NCI-H1105 (cell line): ENCODE measurements around the gene TMEM255A.

Experiments used
- DNase-seq: peaks from one replicate; lab custom pipeline; 2025; lab: John Stamatoyannopoulos, UW

Gene TMEM255A

DNA sequence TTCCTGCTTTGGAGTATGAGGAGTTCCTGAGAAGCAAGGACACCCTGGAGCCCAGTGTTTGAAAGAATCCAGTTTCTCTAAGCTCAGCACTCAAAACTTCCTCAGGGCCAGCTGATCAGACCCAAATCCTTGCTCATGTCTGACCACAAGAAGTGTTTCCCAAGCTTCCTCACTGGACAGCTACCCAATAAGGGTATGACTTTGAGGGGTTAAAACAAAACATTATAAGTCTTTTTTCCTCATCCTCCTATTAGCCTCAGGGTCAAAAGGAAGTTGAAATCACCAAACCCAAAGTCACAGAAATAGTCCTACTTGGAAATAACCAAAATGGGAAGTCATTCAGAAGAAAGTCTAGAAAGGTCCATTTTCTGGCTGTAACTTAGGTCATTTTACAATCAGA, 46.9 kb downstream of the TMEM255A start:
- no peak for DNase-seq

DNA sequence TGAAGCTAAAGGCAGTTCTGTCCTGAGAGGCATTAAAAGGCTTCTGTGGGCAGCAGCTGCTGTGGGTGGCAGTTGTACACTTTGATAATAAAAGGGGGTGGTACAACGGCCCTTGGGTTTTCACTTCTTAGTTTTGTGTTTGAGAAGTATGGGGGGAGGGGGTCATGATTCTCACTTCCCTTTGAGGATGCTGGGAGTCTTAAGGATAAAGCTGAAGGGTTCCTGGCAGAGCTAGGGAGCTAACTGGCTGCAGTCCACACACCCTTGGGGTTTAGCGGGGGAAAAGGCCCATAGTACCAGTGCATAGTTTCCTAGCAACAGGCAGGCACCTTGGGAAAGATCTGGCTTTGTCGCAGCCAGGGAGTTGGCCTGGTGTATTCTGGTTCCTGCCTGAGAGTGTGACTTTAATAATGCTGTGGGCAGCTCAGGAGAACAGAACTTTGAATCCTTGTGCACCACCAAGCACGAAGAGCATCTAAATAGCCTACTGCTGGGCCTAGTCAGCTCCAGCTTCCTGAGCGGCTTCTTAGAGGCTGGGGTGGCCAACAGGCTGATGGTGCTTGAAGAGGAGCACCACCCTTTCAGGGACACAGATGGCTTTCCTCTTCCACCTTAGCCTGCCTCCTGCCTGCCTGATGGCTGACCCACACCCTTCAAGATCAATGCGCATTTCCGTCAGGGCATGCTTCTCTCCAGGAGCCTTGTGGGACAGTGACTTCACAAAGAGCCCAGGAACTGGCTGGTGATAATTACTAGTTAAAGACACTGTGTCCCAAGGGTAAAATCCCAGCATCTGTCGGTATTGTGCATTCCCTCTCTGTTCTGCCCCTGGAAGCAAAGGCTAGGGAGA, 48.2 kb downstream of the TMEM255A start:
- no peak for DNase-seq

DNA sequence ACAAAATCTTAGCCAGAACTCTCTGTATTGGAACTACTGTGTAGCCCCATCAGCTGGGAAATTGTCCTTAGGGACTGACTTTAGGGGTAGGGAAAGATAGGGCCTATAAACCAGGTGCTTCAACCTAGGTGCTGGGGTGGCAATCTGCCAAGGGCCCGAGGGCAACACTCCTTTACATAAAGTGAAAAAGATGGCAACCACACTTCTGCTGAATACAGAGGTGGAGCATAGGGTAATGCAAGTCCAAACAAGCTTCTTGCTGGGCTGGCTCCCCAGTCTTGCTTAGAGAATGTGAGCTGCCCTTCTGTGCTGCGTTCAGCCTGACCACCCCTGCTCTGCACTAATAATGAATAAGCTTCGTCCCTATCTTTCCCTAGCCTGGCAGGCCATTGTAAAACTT, 50.9 kb downstream of the TMEM255A start:
- DNase-seq: peak; percentile 82

DNA sequence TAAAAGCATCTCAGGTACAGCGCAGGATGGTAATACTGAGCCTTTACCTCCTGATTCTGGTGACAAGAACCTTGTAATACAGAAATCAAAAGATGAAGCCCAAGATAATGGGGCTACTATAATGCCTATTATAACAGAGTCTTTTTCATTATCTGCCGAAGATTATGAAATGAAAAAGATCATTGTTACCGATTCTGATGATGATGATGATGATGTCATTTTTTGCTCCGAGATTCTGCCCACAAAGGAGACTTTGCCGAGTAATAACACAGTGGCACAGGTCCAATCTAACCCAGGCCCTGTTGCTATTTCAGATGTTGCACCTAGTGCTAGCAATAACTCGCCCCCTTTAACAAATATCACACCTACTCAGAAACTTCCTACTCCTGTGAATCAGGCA, 57.5 kb downstream of the TMEM255A start:
- DNase-seq: no peak

DNA sequence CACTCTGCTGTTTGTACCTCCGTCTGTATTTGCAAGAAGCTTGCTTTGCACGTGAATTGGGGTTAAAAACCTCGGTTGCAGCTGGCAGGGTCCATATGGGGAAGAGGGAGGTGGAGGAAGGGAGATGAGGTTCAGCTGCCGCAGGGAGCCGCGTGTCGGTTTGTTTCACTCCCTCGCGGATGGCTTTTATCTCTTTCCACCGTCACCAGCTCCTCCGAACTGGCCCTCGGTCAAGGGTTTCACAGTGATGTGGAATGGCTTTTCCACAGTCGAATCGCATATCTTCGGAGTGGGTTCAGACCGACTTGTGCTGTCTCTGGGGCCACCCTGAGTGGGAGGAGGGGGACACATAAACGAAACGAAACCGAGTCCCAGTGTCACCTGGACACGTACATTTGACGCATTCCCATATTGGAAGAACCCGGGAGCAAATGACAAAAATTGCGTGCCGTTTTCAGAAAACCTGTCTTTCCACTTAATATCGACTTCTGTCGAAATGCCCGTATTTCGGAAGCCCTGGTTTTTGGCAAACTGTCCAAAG, 59.7 kb downstream of the TMEM255A start:
- peak; percentile 6 for DNase-seq

DNA sequence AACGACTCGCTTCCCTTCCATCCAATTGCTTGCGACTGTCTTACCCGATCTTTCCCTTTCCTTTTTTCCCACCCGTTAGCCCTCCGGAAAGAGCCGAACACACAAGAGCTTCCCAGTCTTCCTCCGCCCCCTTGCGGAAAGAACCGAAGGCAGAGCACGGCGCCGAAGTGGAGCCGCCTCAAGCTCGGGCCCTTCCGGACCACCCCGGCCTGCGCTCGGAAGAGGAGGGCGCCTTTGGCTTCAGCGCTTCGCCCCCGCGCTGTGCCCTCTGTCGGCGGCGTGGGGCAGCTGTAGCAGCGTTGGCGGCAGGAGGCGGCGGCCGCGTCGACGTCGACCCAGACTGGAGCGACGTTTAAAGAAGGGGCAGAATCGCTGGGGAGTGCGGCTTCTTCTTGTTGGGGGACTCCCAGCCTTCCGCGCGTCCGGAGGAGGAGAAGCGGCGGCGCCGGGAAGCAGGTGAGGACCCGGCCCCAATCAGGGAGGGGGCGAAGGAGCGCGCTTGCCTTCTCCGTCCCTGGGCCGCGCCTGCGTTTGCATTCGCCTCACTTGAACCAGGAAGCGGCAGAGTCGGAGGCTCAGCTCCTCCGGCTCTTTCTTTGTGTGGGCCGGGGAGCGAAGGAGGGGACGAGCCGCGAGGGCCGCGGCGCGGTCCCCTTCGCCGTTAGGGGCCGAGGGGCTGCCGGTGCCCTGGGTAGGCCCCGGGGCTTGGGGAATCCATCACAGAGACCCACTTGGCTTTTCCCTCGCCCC, 60.6 kb downstream of the TMEM255A start, which contains the start of gene ZBTB33:
ZBTB33 (plus strand) TSS at position 291 of the 750 bp plus-strand sequence. CDS start 2,604 bp downstream, outside the sequence.
- DNase-seq: peak; percentile 86

DNA sequence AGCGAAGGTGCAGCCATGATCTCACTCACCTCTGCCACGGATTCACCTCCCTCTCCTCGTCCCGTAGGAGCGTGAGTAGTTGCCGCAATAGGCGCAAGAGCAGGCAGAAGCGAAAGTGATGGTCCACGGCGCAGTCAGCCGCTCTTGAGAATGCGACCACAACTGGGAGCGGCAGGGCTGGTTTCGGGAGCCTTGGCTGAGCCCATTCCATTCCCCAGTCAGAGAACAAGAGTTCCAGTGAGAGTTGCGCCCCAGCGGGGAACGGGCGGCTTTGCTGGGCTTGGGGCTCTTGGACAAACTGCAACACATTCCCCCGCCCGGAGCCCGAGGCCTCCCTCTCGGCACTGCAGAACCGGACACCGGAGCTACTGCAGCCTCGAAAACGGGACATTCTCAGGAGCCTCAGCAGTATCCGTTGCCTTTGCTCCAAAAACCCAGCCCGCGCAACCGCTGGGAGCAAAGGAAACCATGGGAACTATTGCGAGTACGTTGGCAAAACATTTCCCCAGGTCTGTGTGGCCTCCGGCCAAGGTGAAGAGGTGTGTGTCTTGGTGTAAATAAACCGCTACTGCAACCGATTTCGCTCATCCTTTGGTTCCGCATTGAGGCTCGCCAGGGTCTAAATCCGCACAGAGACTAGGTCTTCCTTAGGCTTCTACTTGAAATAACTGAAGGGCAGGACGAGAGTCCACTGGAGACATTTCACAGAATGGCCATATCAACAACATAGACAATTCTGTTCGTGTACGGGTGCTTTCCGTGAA, 66.3 kb downstream of the TMEM255A start:
- peak; percentile 69 for DNase-seq

DNA sequence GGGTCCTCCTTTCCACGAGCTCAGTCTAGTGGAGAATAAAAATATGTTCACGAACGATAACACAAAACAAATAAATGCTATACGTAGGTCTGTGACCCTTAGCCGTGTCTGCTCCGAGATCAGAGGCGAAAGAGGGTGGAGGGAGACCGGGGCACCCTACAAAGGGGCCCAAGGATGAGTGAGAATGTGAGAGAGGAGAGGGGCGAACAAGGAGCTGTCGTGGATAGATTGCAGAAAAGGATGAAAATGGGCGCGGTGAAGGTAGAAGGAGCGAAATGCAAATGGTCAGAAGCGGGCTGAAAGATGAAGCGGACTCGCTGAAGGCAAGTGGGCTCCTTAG, 66.9 kb downstream of the TMEM255A start:
- no peak for DNase-seq

DNA sequence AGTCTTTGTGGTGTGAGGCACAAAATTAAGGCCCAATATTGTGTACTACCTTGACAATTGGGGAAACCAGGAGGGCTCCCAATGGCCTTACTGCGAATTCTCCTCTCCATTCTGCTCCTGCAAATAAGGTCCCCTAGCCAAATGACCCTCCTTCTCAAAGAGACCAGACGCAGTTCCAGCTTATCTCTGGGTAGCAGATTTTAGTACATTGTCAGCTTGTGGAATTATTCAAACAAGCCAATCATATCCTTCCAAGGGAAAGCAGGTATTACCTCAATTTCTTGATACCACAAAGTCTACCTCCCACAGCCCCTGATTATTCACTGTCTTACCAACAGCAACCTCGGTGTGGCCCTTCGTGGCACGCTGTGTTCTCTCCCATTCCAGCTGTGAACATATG, 68.4 kb downstream of the TMEM255A start:
- DNase-seq: no peak

DNA sequence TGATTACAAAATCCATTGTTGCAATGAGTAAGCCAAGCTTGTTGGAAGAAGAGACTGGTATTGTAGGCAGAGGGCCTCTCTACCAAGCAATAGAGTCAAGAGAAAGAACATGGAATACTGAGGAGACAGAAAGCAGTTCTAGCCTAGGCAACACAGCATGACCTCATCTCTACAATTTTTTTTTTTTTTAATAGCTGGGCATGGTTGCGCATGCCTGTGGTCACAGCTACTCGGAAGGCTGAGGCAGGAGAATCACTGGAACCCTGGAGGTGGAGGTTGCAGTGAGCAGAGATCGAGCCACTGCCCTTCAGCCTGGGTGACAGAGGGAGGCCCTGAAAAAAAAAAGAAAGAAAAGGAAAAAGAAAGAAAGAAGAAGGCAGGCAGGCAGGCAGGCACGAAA, 72.3 kb downstream of the TMEM255A start:
- no peak for DNase-seq

DNA sequence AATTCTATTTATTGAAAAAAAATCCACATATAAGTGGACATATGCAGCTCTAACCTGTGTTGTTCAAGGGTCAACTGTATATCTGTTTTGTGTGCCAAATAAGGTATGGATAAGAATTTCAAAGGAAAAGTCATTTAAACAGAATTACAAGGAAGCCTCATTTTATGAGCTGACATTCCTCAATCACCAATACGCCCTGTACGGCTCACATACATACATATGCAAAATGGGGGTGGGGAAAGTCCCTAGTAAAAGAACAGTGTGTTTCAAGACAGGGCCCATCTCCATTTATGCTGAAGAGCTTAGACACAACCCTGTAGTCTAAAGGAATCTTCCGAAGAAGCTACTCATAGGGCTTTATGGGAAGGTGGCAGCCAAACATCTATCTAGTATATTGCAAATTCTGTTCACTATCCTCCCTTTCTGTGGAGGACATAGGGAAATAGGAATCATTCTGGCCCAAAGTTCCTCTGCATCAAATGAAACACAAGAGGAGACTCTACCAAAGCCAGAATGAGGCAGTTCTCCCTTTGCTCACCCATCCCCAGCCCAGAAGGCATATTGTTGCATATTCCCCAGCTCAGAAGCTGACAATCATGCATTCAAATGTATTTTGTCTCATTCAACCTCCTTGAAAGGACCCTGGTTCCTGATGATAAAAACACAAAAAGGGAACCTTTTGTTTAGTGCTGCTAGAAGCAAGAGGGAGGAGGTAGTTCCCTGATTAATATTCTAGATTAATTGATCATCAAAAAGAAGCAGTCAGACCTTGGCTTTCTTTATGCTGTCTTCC, 74.4 kb downstream of the TMEM255A start:
- DNase-seq: no peak

DNA sequence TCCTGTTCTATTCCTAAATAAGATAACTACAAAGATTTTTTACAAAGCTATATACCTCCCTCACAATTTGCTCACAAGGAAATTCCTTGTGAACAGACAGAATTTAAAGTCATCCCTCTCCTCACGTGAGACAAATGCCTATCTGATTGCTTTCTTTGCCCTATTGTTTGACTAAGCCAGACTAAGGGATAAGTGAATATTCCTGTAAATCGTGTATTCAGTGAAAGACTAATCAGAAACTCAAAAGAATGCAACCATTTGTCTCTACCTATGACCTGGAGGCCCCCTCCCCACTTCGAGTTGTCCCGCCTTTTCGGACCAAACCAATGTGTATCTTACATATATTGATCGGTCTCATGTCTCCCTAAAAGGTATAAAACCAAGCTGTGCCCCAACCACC, 76.0 kb downstream of the TMEM255A start:
- no peak for DNase-seq

DNA sequence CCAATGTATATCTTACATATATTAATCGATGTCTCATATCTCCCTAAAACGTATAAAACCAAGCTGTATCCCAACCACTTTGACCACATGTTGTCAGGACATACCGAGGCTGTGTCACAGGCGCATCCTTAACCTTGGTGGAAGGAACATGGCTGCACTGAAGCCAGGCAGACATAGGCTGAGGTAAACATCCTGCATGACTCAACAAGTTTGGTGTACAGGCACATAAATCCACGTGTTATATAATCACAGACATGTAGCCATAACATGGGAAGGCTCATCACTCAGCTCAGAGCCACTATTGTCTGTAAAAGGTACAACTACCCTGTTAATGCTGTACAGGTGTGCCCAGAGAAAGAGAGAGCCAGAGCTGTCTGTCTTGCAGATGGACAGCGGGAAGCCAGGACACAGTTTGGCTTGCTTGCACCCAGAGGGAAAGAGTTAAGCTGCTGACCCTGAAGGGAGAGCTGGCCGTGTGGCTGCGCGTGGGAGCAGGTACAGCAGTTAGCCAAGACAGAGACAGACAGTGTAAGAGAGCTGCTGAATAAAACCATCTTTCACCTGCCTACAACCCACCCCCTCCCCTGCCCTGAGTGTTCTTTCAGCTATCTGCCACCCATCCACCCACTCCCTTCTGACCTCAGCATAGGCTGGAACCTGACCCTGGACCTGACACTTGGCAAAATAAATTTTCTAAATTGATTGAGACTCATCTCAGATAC, 82.9 kb downstream of the TMEM255A start:
- no peak for DNase-seq

DNA sequence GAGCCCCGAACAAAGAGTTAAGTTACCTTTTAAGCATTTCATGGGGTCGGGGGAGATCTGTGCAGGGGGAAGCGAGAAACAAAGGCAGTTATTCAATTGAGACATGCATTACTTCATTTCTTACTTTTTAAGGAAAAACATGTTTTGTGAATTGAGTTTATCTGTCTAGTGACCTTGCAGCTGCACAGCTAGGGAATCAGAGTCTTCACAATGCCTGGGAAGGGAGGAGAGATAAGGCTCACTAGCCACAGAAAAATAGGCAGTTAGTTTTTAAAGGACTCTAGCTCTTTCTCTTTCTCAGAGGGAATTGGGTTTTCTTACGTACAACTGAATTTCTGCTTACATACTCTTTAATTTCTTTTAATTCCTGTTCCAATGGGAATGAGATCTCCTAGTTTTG, 86.9 kb downstream of the TMEM255A start:
- no peak for DNase-seq

DNA sequence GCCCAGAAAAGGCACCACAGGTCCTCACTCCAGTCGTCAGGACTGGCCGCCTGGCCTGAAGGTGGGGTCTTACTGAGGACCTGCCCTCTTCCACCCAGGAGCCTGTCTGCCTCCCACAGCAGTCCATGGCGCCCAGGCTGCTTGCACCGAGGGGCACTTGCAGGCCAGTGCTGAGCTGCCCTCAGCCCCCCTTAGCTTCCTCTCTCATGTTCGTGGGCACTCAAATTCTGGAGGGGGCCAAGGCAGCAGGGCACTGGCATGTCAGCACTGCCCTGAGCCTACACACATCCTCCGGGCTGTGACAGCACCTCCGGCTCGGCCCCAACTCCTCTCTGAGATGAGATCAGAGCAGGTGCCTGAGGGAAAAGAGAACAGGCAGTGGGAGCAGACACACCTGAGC, 87.9 kb downstream of the TMEM255A start:
- DNase-seq: no peak

DNA sequence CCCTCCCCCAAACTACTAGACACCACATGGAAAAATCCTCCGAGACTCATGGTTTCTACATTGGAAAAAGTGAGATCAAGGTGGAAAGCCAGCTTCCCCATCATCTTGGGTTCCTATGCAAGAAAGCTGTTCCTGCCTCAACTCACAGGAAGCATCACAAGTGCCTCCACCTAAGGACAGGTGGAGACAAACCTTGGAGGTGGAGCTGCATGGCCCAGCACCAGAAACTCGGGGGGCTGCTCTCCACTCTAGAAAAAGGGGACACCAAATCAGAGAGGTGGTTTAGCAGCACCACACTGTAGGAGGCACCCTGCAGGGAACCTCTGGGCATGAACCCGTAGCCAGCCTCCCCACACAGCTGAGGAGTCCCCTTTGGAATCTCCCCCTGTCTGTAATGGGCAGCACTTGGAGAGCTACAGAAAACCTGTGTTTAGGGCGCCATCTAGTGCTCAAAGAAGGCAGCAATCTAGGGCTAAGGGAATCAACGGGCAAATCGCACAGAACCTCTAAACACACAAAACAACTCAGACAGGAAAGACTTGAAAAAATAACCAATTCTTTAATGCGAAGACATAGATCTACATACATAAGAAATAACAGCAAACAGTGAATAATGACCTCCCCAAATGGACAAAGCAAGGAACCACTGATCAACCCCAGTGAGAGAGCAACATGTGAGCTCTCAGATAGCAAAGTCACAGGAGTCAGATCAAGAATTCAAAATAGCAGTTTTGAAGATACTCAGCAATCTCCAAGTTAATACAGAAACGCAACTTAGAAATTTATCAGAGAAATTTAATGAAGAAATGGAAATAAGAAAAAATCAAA, 97.6 kb downstream of the TMEM255A start:
- peak; percentile 23 for DNase-seq
